SU-DHL-6 (cell line): ENCODE data around the gene DRC1.

Experiments
- CTCF ChIP-seq: fragments of 200-600 bp; sonication (generic); IDR thresholded peaks from one replicate; pipeline ENCODE4 v1.5.1; 2017; ENCODE audit warnings: antibody characterized with exemption, mild to moderate bottlenecking, low read length, moderate library complexity; ENCODE audit not compliant: insufficient read depth, poor library complexity, severe bottlenecking
- EZH2phosphoT487 ChIP-seq: fragments of 200-600 bp; sonication (generic), shearing (Covaris generic); conservative IDR thresholded peaks from 2 replicates; pipeline ENCODE4 v1.6.1; 2018; ENCODE audit warnings: mild to moderate bottlenecking, antibody characterized with exemption, low read length, moderate library complexity, mixed read lengths

- TF ChIP-seq CTCF (no peak), EZH2phosphoT487 (no peak)
These were observed 52.0 kb downstream of the DRC1 start for GRCh38 chr2:26453421-26454329.
